ENCODE measurements around the gene SPOCK1. TPM values are rescaled to one million over a fixed set of nuclear protein-coding genes. Genes with fewer than 3 reads are reported as not detected.

The SPOCK1 gene
- total RNA-seq, 1 donor from 2014 or later = 900 TPM

DNA sequence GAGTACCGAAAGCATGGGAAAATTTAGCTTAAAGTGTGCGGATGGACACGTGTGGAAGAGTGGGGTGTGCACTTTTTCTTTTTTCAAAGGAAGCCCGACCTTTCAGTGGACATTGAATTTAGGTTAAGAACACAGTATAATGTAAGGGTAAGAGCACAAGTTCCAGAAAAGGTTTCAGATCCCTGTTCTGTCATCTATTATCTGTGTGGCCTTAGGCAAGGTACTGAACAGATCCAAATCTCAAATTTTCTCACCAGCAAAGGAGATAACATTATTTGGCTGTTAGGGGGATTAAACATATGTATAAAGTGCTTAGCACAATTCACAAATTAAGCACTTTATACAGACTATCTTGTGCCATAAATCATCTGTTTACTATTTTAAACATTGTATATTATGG lies 441.0 kb downstream of the SPOCK1 start:
- TF ChIP-seq, protein P1, sequence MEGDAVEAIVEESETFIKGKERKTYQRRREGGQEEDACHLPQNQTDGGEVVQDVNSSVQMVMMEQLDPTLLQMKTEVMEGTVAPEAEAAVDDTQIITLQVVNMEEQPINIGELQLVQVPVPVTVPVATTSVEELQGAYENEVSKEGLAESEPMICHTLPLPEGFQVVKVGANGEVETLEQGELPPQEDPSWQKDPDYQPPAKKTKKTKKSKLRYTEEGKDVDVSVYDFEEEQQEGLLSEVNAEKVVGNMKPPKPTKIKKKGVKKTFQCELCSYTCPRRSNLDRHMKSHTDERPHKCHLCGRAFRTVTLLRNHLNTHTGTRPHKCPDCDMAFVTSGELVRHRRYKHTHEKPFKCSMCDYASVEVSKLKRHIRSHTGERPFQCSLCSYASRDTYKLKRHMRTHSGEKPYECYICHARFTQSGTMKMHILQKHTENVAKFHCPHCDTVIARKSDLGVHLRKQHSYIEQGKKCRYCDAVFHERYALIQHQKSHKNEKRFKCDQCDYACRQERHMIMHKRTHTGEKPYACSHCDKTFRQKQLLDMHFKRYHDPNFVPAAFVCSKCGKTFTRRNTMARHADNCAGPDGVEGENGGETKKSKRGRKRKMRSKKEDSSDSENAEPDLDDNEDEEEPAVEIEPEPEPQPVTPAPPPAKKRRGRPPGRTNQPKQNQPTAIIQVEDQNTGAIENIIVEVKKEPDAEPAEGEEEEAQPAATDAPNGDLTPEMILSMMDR (IDR thresholded peaks at IDR 0.05) = no peak
- H3K9me3 Mint-ChIP-seq (ENCODE audit: unreplicated experiment) = no peaks in the 10 kb centered on the region
- no peak for DNase-seq (ENCODE audit: extremely low spot score, unreplicated experiment)
- no peak overlapping the region for H3K27ac Mint-ChIP-seq (ENCODE audit: unreplicated experiment)
- peaks cover 4% of the 10 kb centered on the region for H3K36me3 Mint-ChIP-seq (ENCODE audit: unreplicated experiment)
- peaks cover 11% of the 10 kb centered on the region for H3K4me1 Mint-ChIP-seq (ENCODE audit: unreplicated experiment)
- no peaks in the 10 kb centered on the region for H3K27me3 Mint-ChIP-seq (ENCODE audit: unreplicated experiment)
- no peak overlapping the region for H3K4me3 Mint-ChIP-seq (ENCODE audit: unreplicated experiment)

DNA sequence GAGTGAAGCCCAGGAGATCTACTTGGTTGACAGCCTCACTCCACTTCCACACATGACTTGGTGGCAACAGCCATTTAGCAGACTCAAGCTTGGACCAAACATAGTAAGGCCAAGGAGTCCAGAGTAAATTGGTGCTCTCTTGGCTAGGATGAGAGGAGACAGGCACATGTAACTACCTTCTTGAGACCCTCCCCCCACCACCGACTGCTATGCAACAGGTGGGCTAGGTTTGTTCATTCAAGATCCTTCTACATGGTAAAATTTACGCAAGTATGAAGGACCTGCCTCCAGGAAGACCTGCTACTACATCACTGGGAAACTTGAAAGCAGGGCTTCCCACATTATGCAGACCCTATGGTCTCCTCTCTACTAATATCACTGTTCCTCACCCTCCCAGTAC lies 442.4 kb downstream of the SPOCK1 start:
- DNase-seq (ENCODE audit: extremely low spot score, unreplicated experiment) = no peak
- no peak overlapping the region for H3K4me3 Mint-ChIP-seq (ENCODE audit: unreplicated experiment)
- H3K36me3 Mint-ChIP-seq (ENCODE audit: unreplicated experiment) = peaks cover 2% of the 10 kb centered on the region

DNA sequence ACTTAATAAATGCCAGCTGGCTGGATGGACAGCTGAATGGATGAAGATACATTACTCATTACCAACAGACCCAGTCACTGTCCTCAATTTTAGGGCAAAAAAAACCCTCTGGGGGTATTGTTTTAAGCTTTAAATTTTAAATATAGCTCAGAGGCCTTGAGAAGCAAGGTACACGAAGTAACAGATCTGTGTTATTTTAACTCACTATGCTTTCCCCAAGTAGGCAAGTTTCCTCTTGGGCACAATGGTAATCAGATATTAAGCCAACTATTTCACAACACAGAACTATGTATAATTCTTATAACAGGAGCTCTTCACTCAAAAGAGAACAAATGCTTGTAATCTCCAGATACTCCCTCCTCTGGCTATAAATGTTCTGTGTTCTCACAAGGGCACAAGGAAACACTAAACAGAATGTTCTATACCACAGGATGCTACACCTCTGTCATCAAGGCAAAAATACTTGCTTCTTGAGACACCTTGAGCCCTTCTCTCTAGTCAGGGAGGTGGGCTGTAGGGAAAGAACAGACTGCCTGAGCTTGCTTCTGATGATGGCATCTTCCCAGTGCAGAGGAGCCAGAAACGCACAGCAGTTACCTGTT lies 443.8 kb downstream of the SPOCK1 start:
- DNase-seq (ENCODE audit: extremely low spot score, unreplicated experiment) = no peak
- peaks cover 6% of the 10 kb centered on the region for H3K4me1 Mint-ChIP-seq (ENCODE audit: unreplicated experiment)
- TF ChIP-seq, protein P1 (IDR thresholded peaks at IDR 0.05) = no peak
- peaks cover 5% of the 10 kb centered on the region for H3K36me3 Mint-ChIP-seq (ENCODE audit: unreplicated experiment)
- H3K4me3 Mint-ChIP-seq (ENCODE audit: unreplicated experiment) = no peak overlapping the region
- no peak overlapping the region for H3K27ac Mint-ChIP-seq (ENCODE audit: unreplicated experiment)
- H3K27me3 Mint-ChIP-seq (ENCODE audit: unreplicated experiment) = no peaks in the 10 kb centered on the region
- no peaks in the 10 kb centered on the region for H3K9me3 Mint-ChIP-seq (ENCODE audit: unreplicated experiment)

More for the DNA sequence above, 442.4 kb downstream of the SPOCK1 start:
- Mint-ChIP-seq H3K9me3 (ENCODE audit: unreplicated experiment) (no peaks in the 10 kb centered on the region), H3K27ac (ENCODE audit: unreplicated experiment) (no peak overlapping the region), H3K4me1 (ENCODE audit: unreplicated experiment) (peaks cover 11% of the 10 kb centered on the region), H3K27me3 (ENCODE audit: unreplicated experiment) (no peaks in the 10 kb centered on the region)
- TF ChIP-seq, protein P1 (IDR thresholded peaks at IDR 0.05) = no peak

DNA sequence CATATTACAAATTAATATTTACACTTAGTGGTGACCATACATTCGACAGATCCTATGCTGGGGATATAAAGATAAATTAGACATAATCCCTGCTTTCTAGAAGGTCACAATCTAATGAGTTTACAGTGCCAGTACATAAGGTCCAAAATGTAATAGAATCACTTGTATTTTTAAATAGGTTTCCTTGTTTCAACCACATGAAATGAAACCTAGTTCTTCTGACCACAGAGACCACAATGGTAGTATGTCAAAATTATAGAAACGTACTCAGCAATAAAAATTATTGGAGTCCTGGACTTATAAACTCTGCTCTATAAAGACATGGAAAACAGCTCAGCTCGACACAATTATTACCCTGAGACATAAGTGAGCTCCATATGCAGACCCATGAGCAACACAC lies 444.3 kb downstream of the SPOCK1 start:
- no peak for DNase-seq (ENCODE audit: extremely low spot score, unreplicated experiment)
- Mint-ChIP-seq H3K36me3 (ENCODE audit: unreplicated experiment) (peaks cover 5% of the 10 kb centered on the region), H3K4me1 (ENCODE audit: unreplicated experiment) (peaks cover 6% of the 10 kb centered on the region), H3K9me3 (ENCODE audit: unreplicated experiment) (no peaks in the 10 kb centered on the region), H3K4me3 (ENCODE audit: unreplicated experiment) (no peak overlapping the region), H3K27me3 (ENCODE audit: unreplicated experiment) (no peaks in the 10 kb centered on the region), H3K27ac (ENCODE audit: unreplicated experiment) (no peak overlapping the region)
- TF ChIP-seq, protein P1 (IDR thresholded peaks at IDR 0.05) = no peak

DNA sequence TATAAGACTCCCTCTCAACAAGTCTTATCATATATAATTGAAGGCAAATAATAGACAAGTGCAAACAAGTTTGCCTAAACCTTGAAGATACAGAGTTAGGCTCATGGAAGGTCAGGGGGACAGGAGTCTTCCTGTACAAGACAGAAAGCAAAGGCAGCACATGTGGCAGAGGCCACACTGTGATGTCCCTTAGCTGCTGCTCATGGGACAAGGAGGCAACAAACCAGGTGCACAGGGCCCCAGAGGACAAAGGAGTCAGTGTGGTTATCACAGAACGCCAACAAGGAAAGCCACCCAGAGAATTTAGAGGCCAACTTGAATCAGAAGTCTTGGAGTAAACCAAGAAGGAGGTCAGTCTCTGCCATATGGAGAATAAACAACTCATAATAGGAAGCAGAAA lies 444.8 kb downstream of the SPOCK1 start:
- Mint-ChIP-seq H3K4me3 (ENCODE audit: unreplicated experiment) (no peak overlapping the region), H3K36me3 (ENCODE audit: unreplicated experiment) (peaks cover 5% of the 10 kb centered on the region), H3K4me1 (ENCODE audit: unreplicated experiment) (peaks cover 6% of the 10 kb centered on the region), H3K27ac (ENCODE audit: unreplicated experiment) (no peak overlapping the region), H3K27me3 (ENCODE audit: unreplicated experiment) (no peaks in the 10 kb centered on the region), H3K9me3 (ENCODE audit: unreplicated experiment) (no peaks in the 10 kb centered on the region)
- DNase-seq (ENCODE audit: extremely low spot score, unreplicated experiment) = peak; percentile 40
- TF ChIP-seq, protein P1 (IDR thresholded peaks at IDR 0.05) = no peak

Data from osteocyte (in vitro differentiated cells).